ENCODE measurements around the gene LPCAT3.

The LPCAT3 gene

GRCh38 chr12:6938353-6939190, 79.7 kb downstream of the LPCAT3 start:
- no peak for DNase-seq (ENCODE audit: low read depth in 2 of 2)

DNA sequence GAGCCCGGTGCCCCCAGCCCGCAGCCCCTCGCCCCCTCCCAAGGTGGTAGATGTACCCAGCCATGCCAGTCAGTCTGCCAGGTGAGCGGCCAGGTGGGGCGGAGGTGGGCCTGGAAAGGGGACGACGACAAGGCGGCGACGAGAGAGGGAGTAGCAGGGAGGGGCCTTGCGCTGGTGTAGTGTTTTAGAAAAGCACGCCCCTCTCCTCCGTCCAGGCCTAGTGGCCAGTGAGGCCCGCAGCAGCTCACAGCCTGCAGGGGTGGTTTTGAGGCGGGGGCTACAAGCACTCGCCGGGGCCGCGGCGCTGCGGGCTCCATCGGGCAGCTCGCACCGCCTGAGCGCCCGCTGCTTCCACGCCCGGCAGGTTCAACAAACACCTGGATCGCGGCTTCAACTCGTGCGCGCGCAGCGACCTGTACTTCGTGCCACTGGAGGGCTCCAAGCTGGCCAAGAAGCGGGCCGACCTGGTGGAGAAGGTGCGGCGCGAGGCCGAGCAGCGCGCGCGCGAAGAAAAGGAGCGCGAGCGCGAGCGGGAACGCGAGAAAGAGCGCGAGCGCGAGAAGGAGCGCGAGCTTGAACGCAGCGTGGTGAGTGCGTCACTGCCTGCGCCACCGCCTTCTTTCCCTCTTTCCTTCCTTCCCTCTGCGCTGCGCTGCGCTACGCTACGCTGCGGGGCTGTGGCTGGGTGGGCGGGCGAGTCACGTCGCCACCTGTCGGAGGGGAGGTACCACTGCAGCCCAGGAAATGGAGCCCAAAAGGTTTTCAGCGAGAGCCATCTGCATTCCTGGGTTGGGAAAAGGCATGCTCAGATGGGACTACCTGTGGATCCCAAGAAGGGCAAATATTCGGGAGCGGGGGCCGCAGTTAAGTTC, 80.6 kb downstream of the LPCAT3 start:
- DNase-seq (ENCODE audit: low read depth in 2 of 2), result peak; percentile 77 to 86

DNA sequence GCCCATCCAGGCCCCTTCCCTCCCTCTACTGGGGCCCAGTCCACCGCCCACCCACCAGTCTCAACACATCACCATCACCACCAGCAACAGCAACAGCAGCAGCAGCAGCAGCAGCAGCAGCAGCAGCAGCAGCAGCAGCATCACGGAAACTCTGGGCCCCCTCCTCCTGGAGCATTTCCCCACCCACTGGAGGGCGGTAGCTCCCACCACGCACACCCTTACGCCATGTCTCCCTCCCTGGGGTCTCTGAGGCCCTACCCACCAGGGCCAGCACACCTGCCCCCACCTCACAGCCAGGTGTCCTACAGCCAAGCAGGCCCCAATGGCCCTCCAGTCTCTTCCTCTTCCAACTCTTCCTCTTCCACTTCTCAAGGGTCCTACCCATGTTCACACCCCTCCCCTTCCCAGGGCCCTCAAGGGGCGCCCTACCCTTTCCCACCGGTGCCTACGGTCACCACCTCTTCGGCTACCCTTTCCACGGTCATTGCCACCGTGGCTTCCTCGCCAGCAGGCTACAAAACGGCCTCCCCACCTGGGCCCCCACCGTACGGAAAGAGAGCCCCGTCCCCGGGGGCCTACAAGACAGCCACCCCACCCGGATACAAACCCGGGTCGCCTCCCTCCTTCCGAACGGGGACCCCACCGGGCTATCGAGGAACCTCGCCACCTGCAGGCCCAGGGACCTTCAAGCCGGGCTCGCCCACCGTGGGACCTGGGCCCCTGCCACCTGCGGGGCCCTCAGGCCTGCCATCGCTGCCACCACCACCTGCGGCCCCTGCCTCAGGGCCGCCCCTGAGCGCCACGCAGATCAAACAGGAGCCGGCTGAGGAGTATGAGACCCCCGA, 81.4 kb downstream of the LPCAT3 start:
- no peak for DNase-seq (ENCODE audit: low read depth in 2 of 2)

- DNase-seq (ENCODE audit: low read depth in 2 of 2), result no peak
Observed at GRCh38 chr12:6936194-6936635, 82.1 kb downstream of the LPCAT3 start.

- no peak for DNase-seq (ENCODE audit: low read depth in 2 of 2)
Observed at GRCh38 chr12:6935371-6936193, 82.7 kb downstream of the LPCAT3 start.

DNA sequence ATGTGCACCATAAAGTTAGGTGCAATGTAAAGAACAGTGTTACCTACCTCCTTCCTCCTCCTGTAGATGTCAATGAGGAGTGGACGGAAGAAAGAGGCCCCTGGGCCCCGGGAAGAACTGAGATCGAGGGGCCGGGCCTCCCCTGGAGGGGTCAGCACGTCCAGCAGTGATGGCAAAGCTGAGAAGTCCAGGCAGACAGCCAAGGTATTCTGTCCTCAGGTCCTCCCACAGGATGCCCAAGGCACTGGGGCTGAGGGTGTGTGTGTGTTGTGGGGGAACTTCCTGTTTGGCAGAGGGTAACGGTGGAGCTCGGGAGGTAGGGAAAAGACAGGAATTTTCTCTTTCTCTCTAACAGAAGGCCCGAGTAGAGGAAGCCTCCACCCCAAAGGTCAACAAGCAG, 84.2 kb downstream of the LPCAT3 start:
- DNase-seq (ENCODE audit: low read depth in 2 of 2), result no peak

GRCh38 chr12:6932766-6933165, 85.5 kb downstream of the LPCAT3 start:
- DNase-seq (ENCODE audit: low read depth in 2 of 2), result no peak

DNA sequence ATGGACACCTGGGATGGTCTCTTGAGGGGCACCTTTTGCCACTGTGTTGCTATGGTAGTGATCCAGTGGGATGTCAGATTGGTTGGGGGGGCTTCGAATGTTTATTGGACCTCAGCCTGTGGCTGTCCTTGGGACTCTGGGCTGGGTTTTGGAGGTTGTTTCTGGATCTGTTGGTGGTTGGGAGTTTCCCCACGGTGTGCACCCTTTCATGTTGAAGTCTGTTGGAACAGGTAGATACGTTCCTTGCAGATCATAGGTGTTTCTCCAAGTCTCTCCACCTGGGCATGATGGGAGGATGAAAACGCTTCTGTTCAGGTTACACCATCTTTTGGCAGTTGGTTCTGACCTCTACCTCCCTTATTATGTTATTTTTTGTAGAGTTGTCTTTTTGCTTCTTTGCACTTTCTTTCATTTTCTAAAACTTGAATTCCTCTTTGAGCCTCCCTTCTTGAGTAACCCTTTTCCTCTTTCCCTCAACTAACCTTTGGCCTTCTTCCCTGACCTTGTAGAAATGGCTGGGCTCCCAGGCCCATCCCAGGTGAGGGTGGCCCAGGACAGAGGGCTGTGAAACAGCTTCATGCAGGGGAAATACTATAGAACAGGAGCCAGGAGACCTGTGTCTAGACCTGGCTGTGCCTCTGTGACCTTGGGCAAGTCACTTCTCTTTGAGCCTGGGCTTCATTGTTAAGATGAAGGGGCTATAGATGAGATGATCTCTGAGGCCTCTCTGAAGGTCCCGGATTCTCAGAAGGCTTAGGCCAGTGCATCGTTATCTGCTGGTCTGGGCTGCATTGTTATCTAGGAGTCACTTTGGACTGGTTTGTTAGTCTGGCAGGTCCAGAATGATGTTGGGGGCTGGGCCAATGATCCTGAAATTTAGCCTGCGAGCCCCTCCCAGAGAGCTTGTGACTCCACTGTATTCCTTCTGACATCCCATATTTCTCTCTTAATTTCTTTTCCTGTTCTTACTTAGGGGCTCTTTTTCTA, 88.5 kb downstream of the LPCAT3 start:
- no peak for DNase-seq (ENCODE audit: low read depth in 2 of 2)

- DNase-seq (ENCODE audit: low read depth in 2 of 2), result no peak
Observed at GRCh38 chr12:6928703-6929407, 89.4 kb downstream of the LPCAT3 start.

DNA sequence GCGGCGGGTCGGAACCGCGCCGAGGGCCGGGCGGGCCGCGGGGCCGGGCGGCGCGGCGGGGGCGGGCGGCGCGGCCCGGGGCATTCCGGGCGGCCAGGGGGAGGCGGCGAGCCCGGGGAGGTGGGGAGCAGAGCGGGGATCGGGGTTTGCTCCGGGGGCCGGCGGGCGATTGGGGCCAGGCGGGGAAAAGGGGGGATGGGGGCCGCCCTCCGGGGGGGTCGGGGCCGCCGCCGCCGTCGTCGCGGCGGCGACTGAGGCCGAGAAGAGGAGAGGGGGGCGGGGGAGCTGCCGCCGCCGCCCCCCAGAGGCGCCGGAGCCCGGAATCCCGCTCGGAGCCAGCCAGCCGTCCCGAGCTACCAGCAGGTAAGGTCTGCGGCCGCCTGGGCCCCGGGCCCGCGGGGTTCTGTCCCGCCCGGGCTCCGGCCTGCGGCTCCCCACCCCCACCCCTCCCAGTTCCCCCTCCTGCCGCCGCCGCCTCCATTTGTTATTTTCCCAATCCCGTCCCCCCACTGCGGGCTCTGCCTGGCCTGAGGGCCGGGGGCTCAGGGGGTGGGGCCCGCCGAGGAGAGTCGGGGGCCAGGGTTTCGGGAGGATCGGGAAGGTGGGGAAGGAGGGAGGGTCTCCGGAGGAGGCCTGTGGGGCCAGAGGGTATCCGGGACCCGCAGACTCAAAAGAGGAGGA, 90.1 kb downstream of the LPCAT3 start:
- DNase-seq (ENCODE audit: low read depth in 2 of 2), result no peak

DNA sequence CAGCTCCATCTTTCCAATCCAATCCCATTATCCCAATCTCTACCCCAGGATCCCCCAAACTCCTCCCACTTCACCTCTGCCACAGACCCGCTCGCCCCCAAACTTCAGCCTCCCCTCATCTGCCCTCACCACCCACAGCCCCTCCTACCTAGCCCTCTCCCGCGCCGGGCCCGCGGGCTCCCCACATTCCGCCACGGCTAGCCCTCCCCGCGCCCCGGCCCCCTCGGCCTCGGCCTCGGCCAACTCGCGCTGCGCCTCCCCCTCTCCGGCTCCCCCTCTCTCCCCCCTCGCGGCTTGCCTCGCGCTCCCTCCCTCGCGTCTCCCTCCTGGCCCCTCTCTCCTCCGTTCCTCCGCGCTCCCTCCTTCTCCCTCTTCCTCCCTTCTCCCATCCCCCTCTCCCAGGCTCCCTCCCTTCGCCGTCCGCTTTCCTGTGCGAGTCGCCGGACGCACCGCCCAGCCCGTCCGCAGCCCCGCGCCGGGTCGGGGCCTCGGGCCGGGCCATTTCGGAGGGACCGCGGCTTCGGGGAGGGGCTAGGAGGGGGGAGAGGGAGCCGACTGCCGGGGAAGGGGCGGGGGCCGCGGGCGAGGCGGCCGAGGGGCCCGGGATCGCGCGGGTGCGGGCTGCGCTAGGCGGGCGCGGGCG, 90.8 kb downstream of the LPCAT3 start, which contains the start of gene ATN1:
Gene ATN1 (plus strand): TSS at position 581 of the 643 bp plus-strand sequence. CDS start 6,043 bp downstream, outside the sequence.
- no peak for DNase-seq (ENCODE audit: low read depth in 2 of 2)

Measured in stimulated activated CD4-positive, alpha-beta T cell treated with anti-CD3 and anti-CD28 coated beads, Interleukin-1b, Interleukin-23, amount 100 ng/mL, for 1 hour (primary cell).